Upper lobe of left lung (tissue), 6 donors: ENCODE measurements around the gene COG5. TPM values are rescaled to one million over a fixed set of nuclear protein-coding genes. Genes with fewer than 3 reads are reported as not detected.

Experiments used
- ATAC-seq, 2 donors: fragments of 200-7000 bp; cut with Tn5 transposase; one replicate each; pipeline ENCODE4 v1.9.1; 2022; ENCODE audit warnings: mild to moderate bottlenecking in 2 of 2, moderate library complexity in 2 of 2; ENCODE audit not compliant: low FRiP score in 2 of 2
- DNase-seq, 2 donors: peaks; one replicate each; pipeline ENCODE4 v3.0.0-alpha.2; 2019 to 2020
- H3K27ac ChIP-seq, 4 donors: fragments of 200-600 bp; sonication (generic); one replicate each; pipeline ENCODE4 v1.5.1; 2016 to 2019
- H3K27me3 ChIP-seq, 4 donors: fragments of 200-600 bp; sonication (generic); one replicate each; pipeline ENCODE4 v1.5.1; 2017 to 2019
- H3K36me3 ChIP-seq, 4 donors: fragments of 200-600 bp; sonication (generic); one replicate each; pipeline ENCODE4 v1.5.1; 2016 to 2019
- H3K4me1 ChIP-seq, 4 donors: fragments of 200-600 bp; sonication (generic); one replicate each; pipeline ENCODE4 v1.5.1; 2018 to 2019
- H3K4me3 ChIP-seq, 4 donors: fragments of 200-600 bp; sonication (generic); one replicate each; pipeline ENCODE4 v1.5.1; 2017 to 2019; ENCODE audit warnings: mild to moderate bottlenecking in 2 of 4, moderate library complexity in 1 of 4
- H3K9me3 ChIP-seq, 4 donors: fragments of 200-600 bp; sonication (generic); one replicate each; pipeline ENCODE4 v1.5.1; 2018 to 2019
- EP300 ChIP-seq, 4 donors: sonication (generic); formaldehyde crosslinking; IDR thresholded peaks; one replicate each; pipeline ENCODE4 v1.5.1; 2017; ENCODE audit warnings: antibody characterized with exemption in 4 of 4, control low read depth in 2 of 4
- POLR2A ChIP-seq, 4 donors: fragments of 450-650 bp; IDR thresholded peaks; one replicate each; pipeline ENCODE4 v1.5.1; 2016 to 2017; ENCODE audit warnings: antibody characterized with exemption in 4 of 4, mild to moderate bottlenecking in 2 of 4
- POLR2AphosphoS5 ChIP-seq, 2 donors: sonication (generic); formaldehyde crosslinking; IDR thresholded peaks; one replicate each; pipeline ENCODE4 v1.5.1; 2017; ENCODE audit warnings: antibody characterized with exemption in 2 of 2
- WGBS, 2 donors: methylation state at CpG; one replicate each; pipeline ENCODE4 v1.1.5; 2017 to 2018; 5-methylcytosine and 5-hydroxymethylcytosine counted together
- total RNA-seq, 6 donors: library from RNA; depleted of rRNA in 4 of 6; stranded (reverse); fragments of >200 nt in 4 of 6; gene quantifications; one replicate each; pipeline versions ENCODE4 v1.1.0 to v1.2.1, GENCODE V29; 2016 to 2021
- TF ChIP-seq, protein P1 (sequence below), 6 experiments: fragments of 450-650 bp in 4 of 6; fragments of 200-600 bp in 2 of 6; sonication (generic) in 2 of 6; IDR thresholded peaks; one replicate each; pipeline ENCODE4 v1.5.1; 2016 to 2019; ENCODE audit warnings: antibody characterized with exemption in 6 of 6
- donor health status: DM: no; HTN: no; CAD: no; lungs with moderate emphysema.
- donor health status: DM: no; HTN: yes; CAD: no; lungs with severe emphysema.

The COG5 gene
- total RNA-seq, 6 donors from 2014 or later: 31.6 to 88.0 (median 50.5) TPM

DNA sequence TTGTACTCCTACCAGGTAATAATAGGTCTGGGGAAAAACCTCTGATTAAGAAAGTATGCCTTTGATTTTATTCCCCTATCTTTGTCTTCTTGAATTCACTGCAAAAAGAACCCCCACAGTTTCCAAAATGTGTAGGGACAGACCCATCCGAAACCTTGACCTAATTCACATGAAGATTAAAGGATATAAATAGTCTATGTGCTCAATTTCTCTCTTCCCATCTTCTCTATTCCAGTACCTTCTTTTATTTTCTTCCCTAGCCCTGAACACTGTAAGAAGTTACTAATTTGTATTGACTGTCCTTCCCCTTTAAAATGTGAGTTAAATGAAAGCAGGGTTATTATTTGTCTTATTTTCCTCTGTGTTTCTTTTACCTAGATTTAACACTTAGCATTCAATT, 259.7 kb downstream of the COG5 start:
- Histone ChIP-seq H3K4me3 (no peak overlapping the region), H3K36me3 (no peaks in the 10 kb centered on the region), H3K27me3 (no peaks in the 10 kb centered on the region), H3K9me3 (no peaks in the 10 kb centered on the region), H3K27ac (no peak overlapping the region), H3K4me1 (no peaks in the 10 kb centered on the region)
- ATAC-seq: no peak
- no peak for DNase-seq
- WGBS, 2 donors: 86 to 96% methylated on average over 1 of the region's 1 CpG
- no peak for TF ChIP-seq POLR2AphosphoS5 (IDR thresholded peaks at IDR 0.05)
- TF ChIP-seq, protein P1, sequence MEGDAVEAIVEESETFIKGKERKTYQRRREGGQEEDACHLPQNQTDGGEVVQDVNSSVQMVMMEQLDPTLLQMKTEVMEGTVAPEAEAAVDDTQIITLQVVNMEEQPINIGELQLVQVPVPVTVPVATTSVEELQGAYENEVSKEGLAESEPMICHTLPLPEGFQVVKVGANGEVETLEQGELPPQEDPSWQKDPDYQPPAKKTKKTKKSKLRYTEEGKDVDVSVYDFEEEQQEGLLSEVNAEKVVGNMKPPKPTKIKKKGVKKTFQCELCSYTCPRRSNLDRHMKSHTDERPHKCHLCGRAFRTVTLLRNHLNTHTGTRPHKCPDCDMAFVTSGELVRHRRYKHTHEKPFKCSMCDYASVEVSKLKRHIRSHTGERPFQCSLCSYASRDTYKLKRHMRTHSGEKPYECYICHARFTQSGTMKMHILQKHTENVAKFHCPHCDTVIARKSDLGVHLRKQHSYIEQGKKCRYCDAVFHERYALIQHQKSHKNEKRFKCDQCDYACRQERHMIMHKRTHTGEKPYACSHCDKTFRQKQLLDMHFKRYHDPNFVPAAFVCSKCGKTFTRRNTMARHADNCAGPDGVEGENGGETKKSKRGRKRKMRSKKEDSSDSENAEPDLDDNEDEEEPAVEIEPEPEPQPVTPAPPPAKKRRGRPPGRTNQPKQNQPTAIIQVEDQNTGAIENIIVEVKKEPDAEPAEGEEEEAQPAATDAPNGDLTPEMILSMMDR (IDR thresholded peaks at IDR 0.05): no peak
- no peak for TF ChIP-seq POLR2A (IDR thresholded peaks at IDR 0.05)
- TF ChIP-seq EP300 (IDR thresholded peaks at IDR 0.05): no peak

DNA sequence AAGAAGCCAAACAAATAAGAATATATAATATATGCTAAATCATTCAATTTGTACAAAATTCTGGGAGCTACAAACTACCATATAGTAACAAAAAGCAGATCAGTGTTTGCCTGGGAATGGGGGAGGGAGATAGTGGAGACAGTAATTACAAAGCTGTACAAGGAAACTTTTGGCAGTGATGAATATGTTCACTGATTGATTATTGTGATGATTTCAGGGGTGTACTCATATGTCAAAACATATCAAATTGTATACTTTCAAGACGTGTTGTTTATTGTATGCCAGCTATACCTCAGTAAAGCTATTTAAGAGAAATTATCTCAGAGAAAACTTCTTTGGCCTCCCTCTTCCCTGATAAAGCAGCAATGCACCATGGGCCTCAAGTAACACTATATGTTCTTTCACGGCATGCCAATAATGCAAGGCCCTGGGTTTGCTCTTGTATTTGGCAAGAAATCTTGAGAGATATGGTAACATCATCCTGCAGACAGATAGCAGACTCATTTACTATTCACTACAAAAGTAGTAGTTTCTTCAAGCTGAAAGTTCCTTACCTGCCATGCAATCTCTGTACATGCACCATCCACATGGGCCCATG, 261.4 kb downstream of the COG5 start:
- H3K4me3 ChIP-seq: no peak overlapping the region
- no peaks in the 10 kb centered on the region for H3K36me3 ChIP-seq
- 87 to 93% methylated on average over 2 of the region's 2 CpGs for WGBS, 2 donors
- ATAC-seq (no peak), DNase-seq (no peak)
- H3K9me3 ChIP-seq: no peaks in the 10 kb centered on the region
- no peaks in the 10 kb centered on the region for H3K4me1 ChIP-seq
- no peak for TF ChIP-seq POLR2A (IDR thresholded peaks at IDR 0.05)
- no peak for TF ChIP-seq POLR2AphosphoS5 (IDR thresholded peaks at IDR 0.05)
- TF ChIP-seq EP300 (IDR thresholded peaks at IDR 0.05): no peak
- TF ChIP-seq, protein P1 (IDR thresholded peaks at IDR 0.05): no peak
- no peaks in the 10 kb centered on the region for H3K27me3 ChIP-seq
- no peak overlapping the region for H3K27ac ChIP-seq

DNA sequence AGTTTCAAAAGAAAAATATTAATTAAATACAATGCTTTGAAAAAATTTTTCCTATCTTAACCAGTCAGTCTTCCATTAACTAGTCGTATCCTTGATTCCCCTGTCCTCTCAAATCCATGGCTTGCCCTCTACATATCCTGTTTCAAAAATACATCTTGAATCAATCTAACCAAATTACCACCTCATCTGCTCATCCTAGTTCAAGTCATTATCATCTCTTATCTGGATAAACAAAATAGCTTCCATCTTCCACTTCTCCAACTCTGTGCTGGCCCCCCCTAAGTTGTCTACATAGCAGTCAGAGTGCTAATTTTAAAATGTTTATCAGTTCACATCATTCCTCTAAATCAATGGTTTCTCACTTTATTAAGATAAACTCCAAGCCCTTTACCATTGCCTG, 269.5 kb downstream of the COG5 start:
- Histone ChIP-seq H3K27ac (no peak overlapping the region), H3K9me3 (no peaks in the 10 kb centered on the region), H3K4me1 (no peaks in the 10 kb centered on the region), H3K4me3 (no peak overlapping the region), H3K36me3 (peaks cover 0 to 11% (median 3%) of the 10 kb centered on the region in 4 donors), H3K27me3 (no peaks in the 10 kb centered on the region)
- TF ChIP-seq POLR2AphosphoS5 (IDR thresholded peaks at IDR 0.05): no peak
- TF ChIP-seq, protein P1 (IDR thresholded peaks at IDR 0.05): no peak
- TF ChIP-seq POLR2A (IDR thresholded peaks at IDR 0.05): no peak
- 91 to 92% methylated on average over 1 of the region's 1 CpG for WGBS, 2 donors
- ATAC-seq (no peak), DNase-seq (no peak)

DNA sequence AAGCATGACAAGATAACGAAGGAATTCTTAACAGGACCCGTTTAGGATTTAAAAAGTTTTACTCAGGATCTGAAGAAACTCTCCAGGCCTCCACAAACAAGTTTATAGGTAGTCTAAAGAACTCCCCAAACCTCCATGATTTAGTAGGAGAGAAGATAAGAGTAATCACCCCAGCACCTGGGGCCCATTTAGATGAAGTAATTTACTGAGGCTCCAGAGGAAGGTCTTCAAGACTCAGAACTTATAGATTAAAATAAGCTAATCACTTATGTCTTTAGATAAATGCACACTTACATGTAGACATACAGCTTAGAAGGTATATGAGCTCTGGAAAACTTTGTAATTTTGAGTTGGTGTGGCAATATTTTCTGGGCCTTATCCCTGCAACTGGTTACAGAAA, 271.1 kb downstream of the COG5 start:
- Histone ChIP-seq H3K4me1 (no peaks in the 10 kb centered on the region), H3K9me3 (no peaks in the 10 kb centered on the region), H3K36me3 (peaks cover 0 to 11% (median 3%) of the 10 kb centered on the region in 4 donors), H3K27ac (no peak overlapping the region), H3K4me3 (no peak overlapping the region), H3K27me3 (no peaks in the 10 kb centered on the region)
- ATAC-seq (no peak), DNase-seq (no peak)
- TF ChIP-seq, protein P1 (IDR thresholded peaks at IDR 0.05): no peak
- TF ChIP-seq POLR2AphosphoS5 (IDR thresholded peaks at IDR 0.05) (no peak), POLR2A (IDR thresholded peaks at IDR 0.05) (no peak), EP300 (IDR thresholded peaks at IDR 0.05) (no peak)
- 80 to 90% methylated on average over 2 of the region's 2 CpGs for WGBS, 2 donors

DNA sequence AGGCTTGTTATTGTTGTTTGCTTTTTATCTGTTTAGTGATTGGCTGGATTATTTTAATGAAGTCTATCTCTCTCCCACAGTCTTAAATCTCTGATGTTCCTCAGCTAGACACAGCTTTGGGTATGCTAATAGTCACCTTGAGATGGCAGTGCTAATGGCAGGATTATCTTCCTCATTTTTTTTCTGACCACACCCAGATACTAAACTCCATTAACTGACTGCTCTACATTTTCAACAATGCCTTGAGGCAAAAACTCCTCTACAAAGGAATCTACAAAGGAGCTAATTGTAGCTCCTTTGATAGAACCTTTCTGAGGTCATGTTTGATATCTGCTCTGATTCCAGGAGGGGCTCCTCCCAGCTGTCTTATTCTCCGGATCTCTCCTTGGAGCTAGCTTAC, 272.3 kb downstream of the COG5 start:
- TF ChIP-seq POLR2A (IDR thresholded peaks at IDR 0.05): no peak
- TF ChIP-seq POLR2AphosphoS5 (IDR thresholded peaks at IDR 0.05): no peak
- no peak for TF ChIP-seq EP300 (IDR thresholded peaks at IDR 0.05)
- TF ChIP-seq, protein P1 (IDR thresholded peaks at IDR 0.05): no peak
- no peak for ATAC-seq

More for the DNA sequence above, 272.3 kb downstream of the COG5 start:
- DNase-seq: no peak
- Histone ChIP-seq H3K9me3 (no peaks in the 10 kb centered on the region), H3K27me3 (no peaks in the 10 kb centered on the region), H3K36me3 (peaks cover 0 to 11% (median 3%) of the 10 kb centered on the region in 4 donors), H3K4me3 (no peak overlapping the region), H3K27ac (no peak overlapping the region), H3K4me1 (no peaks in the 10 kb centered on the region)
- WGBS, 2 donors: 100% methylated on average over 1 of the region's 1 CpG
